ENCODE data around the gene SCN3A.
A peak's percentile ranks its signal among the peaks of the same experiment; 100 is the strongest.

Gene SCN3A

DNA sequence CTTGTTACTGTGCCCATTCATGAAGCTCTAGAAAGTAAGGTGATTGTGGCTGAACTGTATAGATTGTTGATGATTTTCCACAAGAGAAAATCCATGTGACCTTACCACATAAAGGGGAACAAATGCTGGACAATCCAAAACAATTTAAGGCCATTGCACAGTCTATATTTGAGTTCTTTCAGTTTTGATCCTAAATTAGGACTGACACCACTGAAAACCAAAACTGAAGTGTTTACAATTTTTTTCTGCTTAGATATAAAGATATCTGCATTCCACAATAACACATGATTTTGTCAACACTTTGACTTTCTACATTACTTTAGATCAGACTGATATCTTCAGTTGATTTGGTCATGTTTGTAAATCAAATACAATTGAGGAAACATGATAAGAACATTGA, 124.9 kb downstream of the SCN3A start:
- TF ChIP-seq, protein P1, sequence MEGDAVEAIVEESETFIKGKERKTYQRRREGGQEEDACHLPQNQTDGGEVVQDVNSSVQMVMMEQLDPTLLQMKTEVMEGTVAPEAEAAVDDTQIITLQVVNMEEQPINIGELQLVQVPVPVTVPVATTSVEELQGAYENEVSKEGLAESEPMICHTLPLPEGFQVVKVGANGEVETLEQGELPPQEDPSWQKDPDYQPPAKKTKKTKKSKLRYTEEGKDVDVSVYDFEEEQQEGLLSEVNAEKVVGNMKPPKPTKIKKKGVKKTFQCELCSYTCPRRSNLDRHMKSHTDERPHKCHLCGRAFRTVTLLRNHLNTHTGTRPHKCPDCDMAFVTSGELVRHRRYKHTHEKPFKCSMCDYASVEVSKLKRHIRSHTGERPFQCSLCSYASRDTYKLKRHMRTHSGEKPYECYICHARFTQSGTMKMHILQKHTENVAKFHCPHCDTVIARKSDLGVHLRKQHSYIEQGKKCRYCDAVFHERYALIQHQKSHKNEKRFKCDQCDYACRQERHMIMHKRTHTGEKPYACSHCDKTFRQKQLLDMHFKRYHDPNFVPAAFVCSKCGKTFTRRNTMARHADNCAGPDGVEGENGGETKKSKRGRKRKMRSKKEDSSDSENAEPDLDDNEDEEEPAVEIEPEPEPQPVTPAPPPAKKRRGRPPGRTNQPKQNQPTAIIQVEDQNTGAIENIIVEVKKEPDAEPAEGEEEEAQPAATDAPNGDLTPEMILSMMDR (conservative IDR thresholded peaks at IDR 0.05; ENCODE audit: low read depth, low read length) = no peak
- no peak for DNase-seq (ENCODE audit: low read depth)
- no peak overlapping the region for H3K4me3 ChIP-seq (ENCODE audit: low read depth, low read length)

GRCh38 chr2:165074884-165075283, 129.0 kb downstream of the SCN3A start:
- no peak for DNase-seq (ENCODE audit: low read depth)
- no peak overlapping the region for H3K4me3 ChIP-seq (ENCODE audit: low read depth, low read length)
- TF ChIP-seq, protein P1 (conservative IDR thresholded peaks at IDR 0.05; ENCODE audit: low read depth, low read length) = no peak

- H3K4me3 ChIP-seq (ENCODE audit: low read depth, low read length) = no peak overlapping the region
- DNase-seq (ENCODE audit: low read depth) = no peak
- TF ChIP-seq, protein P1 (conservative IDR thresholded peaks at IDR 0.05; ENCODE audit: low read depth, low read length) = no peak
These were observed 129.5 kb downstream of the SCN3A start for GRCh38 chr2:165074323-165074722.

DNA sequence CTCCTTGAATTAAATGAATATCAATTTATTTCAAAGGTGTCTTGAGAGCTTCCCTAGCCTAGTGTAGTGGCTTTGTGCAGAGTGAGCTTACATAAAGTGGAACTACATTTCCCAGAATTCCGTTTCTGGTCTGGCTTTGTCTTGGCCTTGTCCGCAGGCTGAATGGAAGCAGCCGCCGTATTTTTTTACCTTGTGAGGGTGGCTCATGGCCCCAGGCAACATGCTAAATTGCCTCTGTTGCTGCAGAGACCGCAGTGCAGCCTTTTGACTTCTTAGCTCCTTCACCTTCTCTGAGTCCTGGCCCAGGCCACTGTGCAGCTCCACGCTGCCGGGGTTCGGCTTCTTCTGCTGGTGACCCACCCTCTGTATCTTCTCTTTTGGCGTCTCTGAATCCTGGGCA, 133.8 kb downstream of the SCN3A start:
- H3K4me3 ChIP-seq (ENCODE audit: low read depth, low read length) = no peak overlapping the region
- no peak for DNase-seq (ENCODE audit: low read depth)
- TF ChIP-seq, protein P1 (conservative IDR thresholded peaks at IDR 0.05; ENCODE audit: low read depth, low read length) = no peak

- TF ChIP-seq, protein P1 (conservative IDR thresholded peaks at IDR 0.05; ENCODE audit: low read depth, low read length) = no peak
- DNase-seq (ENCODE audit: low read depth) = no peak
- no peak overlapping the region for H3K4me3 ChIP-seq (ENCODE audit: low read depth, low read length)
These were observed 134.7 kb downstream of the SCN3A start for GRCh38 chr2:165069151-165069550.

DNA sequence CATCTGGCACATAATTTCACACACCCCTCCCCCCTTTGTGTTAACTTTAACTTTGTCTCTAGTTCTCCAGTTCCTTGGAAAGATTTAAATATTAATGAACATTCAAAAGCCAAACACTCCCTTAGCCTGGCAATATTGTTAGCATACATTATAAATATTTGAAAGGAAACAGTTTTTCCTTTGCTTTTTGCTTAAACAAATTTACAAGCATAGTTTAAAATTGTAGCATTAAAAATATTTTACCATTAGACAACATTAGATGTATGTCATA, 135.4 kb downstream of the SCN3A start:
- TF ChIP-seq, protein P1 (conservative IDR thresholded peaks at IDR 0.05; ENCODE audit: low read depth, low read length) = no peak
- no peak overlapping the region for H3K4me3 ChIP-seq (ENCODE audit: low read depth, low read length)
- DNase-seq (ENCODE audit: low read depth) = no peak

GRCh38 chr2:165067643-165068486, 136.0 kb downstream of the SCN3A start:
- peak overlapping the region; percentile 15 for H3K4me3 ChIP-seq (ENCODE audit: low read depth, low read length)
- peak; percentile 67 for DNase-seq (ENCODE audit: low read depth)
- TF ChIP-seq, protein P1 (conservative IDR thresholded peaks at IDR 0.05; ENCODE audit: low read depth, low read length) = no peak

Measured in choroid plexus epithelial cell (primary cell).